Ishikawa (cell line): ENCODE data around the gene TPST2.

Experiments
- CEBPB ChIP-seq: IDR thresholded peaks from 2 replicates; pipeline ENCODE4 v1.6.1; 2012
- CREB1 ChIP-seq: IDR thresholded peaks from 2 replicates; pipeline ENCODE4 v1.6.1; 2012; ENCODE audit warnings: low read depth
- EGR1 ChIP-seq: IDR thresholded peaks from 2 replicates; pipeline ENCODE4 v1.6.1; 2012
- EP300 ChIP-seq: IDR thresholded peaks from 2 replicates; pipeline ENCODE4 v1.6.1; 2012; ENCODE audit warnings: borderline replicate concordance
- FOXM1 ChIP-seq: IDR thresholded peaks from 2 replicates; pipeline ENCODE4 v1.6.1; 2012; ENCODE audit warnings: low read depth, borderline replicate concordance
- MAX ChIP-seq: IDR thresholded peaks from 2 replicates; pipeline ENCODE4 v1.6.1; 2012
- NFIC ChIP-seq: IDR thresholded peaks from 2 replicates; pipeline ENCODE4 v1.6.1; 2012
- RAD21 ChIP-seq: IDR thresholded peaks from 2 replicates; pipeline ENCODE4 v1.6.1; 2012; ENCODE audit warnings: low read depth
- REST ChIP-seq: IDR thresholded peaks from 2 replicates; pipeline ENCODE4 v1.6.1; 2012; ENCODE audit warnings: low read depth, mild to moderate bottlenecking
- TAF1 ChIP-seq: IDR thresholded peaks from 2 replicates; pipeline ENCODE4 v1.6.1; 2012; ENCODE audit warnings: low read depth, mild to moderate bottlenecking
- TCF12 ChIP-seq: IDR thresholded peaks from 2 replicates; pipeline ENCODE4 v1.6.1; 2012; ENCODE audit warnings: low read depth
- TEAD4 ChIP-seq: IDR thresholded peaks from 2 replicates; pipeline ENCODE4 v1.6.1; 2012
- USF1 ChIP-seq: IDR thresholded peaks from 2 replicates; pipeline ENCODE4 v1.6.1; 2012
- YY1 ChIP-seq: IDR thresholded peaks from 2 replicates; pipeline ENCODE4 v1.6.1; 2012; ENCODE audit warnings: low read depth
- ZBTB7A ChIP-seq: IDR thresholded peaks from 2 replicates; pipeline ENCODE4 v1.6.1; 2012; ENCODE audit warnings: low read depth

Gene TPST2

GRCh38 chr22:26586556-26587325, 3.2 kb downstream of the TPST2 start:
- TF ChIP-seq YY1: no peak
- no peak for TF ChIP-seq TCF12
- TF ChIP-seq TAF1: no peak
- no peak for TF ChIP-seq ZBTB7A
- TF ChIP-seq MAX: no peak
- no peak for TF ChIP-seq CREB1
- TF ChIP-seq FOXM1: no peak

GRCh38 chr22:26585104-26585790, 4.7 kb downstream of the TPST2 start:
- no peak for TF ChIP-seq CREB1
- no peak for TF ChIP-seq EGR1
- TF ChIP-seq RAD21: no peak
- TF ChIP-seq MAX: no peak
- no peak for TF ChIP-seq CEBPB
- no peak for TF ChIP-seq ZBTB7A
- no peak for TF ChIP-seq EP300
- no peak for TF ChIP-seq REST
- no peak for TF ChIP-seq TCF12
- TF ChIP-seq YY1: no peak
- TF ChIP-seq FOXM1: no peak

- no peak for TF ChIP-seq TEAD4
These were observed 5.9 kb downstream of the TPST2 start for GRCh38 chr22:26584010-26584409.

GRCh38 chr22:26581633-26582168, 8.2 kb downstream of the TPST2 start:
- TF ChIP-seq EP300 (no peak), TCF12 (no peak), YY1 (no peak), CEBPB (no peak), EGR1 (no peak), RAD21 (no peak), CREB1 (no peak), NFIC (no peak), ZBTB7A (no peak), MAX (no peak), TAF1 (no peak), TEAD4 (no peak), USF1 (no peak), FOXM1 (no peak), REST (no peak)

- no peak for TF ChIP-seq REST
- no peak for TF ChIP-seq RAD21
- no peak for TF ChIP-seq NFIC
- no peak for TF ChIP-seq EGR1
- no peak for TF ChIP-seq TAF1
- TF ChIP-seq CREB1: no peak
- TF ChIP-seq TCF12: no peak
- TF ChIP-seq TEAD4: no peak
- TF ChIP-seq USF1: no peak
- no peak for TF ChIP-seq FOXM1
- no peak for TF ChIP-seq YY1
- TF ChIP-seq ZBTB7A: no peak
- TF ChIP-seq MAX: no peak
- TF ChIP-seq EP300: no peak
- no peak for TF ChIP-seq CEBPB
These were observed 8.9 kb downstream of the TPST2 start for GRCh38 chr22:26581026-26581425.
